GM19397 (cell line): ENCODE data around the gene TRAF2.
A peak's percentile ranks its signal among the peaks of the same experiment; 100 is the strongest.

Source experiments
- ATAC-seq: cut with Tn5 transposase; IDR thresholded peaks from one replicate; pipeline ENCODE4 v1.9.1; 2021; ENCODE audit warnings: mild to moderate bottlenecking, moderate library complexity; ENCODE audit not compliant: unreplicated experiment

The TRAF2 gene

GRCh38 chr9:136931611-136932130 lies 45.4 kb downstream of the TRAF2 start:
- ATAC-seq = no peak

GRCh38 chr9:136934277-136934676 lies 48.0 kb downstream of the TRAF2 start:
- ATAC-seq = no peak

- no peak for ATAC-seq
Measured at GRCh38 chr9:136935651-136936050, 49.3 kb downstream of the TRAF2 start.

GRCh38 chr9:136936645-136937170 lies 50.4 kb downstream of the TRAF2 start:
- ATAC-seq = no peak

- no peak for ATAC-seq
Measured at GRCh38 chr9:136937186-136938001, 51.1 kb downstream of the TRAF2 start.

- no peak for ATAC-seq
Measured at GRCh38 chr9:136939431-136939995, 53.2 kb downstream of the TRAF2 start.

- no peak for ATAC-seq
Measured at GRCh38 chr9:136939996-136940525, 53.7 kb downstream of the TRAF2 start.

GRCh38 chr9:136940526-136941230 lies 54.4 kb downstream of the TRAF2 start:
- no peak for ATAC-seq

- no peak for ATAC-seq
Measured at GRCh38 chr9:136941231-136942111, 55.2 kb downstream of the TRAF2 start.

- ATAC-seq = no peak
Measured at GRCh38 chr9:136942112-136942880, 56.0 kb downstream of the TRAF2 start.

GRCh38 chr9:136942881-136943230 lies 56.5 kb downstream of the TRAF2 start:
- no peak for ATAC-seq

- ATAC-seq = peak; percentile 4
Measured at GRCh38 chr9:136943291-136944211, 57.2 kb downstream of the TRAF2 start.

DNA sequence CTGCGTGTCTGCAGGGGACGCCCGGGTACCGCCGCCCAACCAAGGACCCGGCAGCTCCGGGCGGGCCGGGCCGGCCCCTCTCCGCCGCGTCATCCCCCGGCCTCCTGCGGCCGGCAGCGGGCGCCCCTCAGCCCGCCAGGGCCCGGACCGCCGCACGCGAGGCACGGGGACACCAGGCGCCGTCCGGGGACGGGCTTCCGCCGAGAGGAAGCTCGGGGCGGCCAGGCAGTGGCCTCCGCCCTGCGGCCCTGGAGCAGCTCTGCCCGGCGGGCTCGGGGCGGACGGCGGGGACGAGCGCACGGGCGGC lies 57.8 kb downstream of the TRAF2 start:
- ATAC-seq = peak; percentile 32

DNA sequence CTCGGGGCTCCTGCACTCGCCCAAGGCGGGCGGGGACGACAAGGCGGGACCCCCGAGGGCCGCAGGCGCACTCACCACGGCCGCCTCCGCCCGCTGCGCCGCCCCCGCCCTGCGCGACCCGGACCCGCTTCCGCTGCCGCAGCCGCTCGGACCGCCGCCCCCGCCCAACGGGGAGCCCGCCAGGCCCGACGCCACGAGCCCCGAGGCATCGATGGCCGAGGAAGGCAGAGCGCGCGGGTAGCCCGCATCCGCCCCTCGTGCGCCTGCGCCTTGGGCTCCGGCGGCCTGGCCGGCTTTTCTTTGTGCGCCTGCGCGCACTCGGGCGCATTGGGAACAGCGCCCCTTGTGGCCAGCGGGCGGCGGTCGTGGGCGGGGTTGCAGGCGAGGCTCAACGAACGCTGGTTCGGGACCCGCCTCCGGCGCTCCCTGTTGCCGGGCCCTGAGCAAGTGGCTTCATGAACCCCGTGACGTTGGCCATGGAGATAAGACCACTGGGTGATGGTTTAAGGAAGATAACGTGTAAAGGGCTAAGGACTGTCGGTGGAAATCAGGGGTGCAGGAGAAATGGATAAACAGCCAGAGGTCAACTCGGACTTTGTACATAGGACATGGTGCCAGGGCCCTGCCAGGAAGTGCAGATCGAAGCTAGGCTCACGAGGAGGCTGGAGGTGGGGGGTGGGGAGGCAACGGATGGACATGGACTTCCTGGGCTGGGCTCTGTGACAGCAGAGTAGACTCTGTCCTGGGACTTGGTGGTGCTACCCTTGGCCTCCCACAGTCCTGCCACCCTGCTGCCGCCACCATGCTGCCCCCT lies 58.4 kb downstream of the TRAF2 start, which contains the start of the genes C8G and FBXW5:
Gene C8G, plus strand, starts transcription at position 725 of the 814 bp plus-strand sequence. Its CDS starts 78 bp downstream, at position 803.
Gene FBXW5, minus strand, starts transcription at position 220 of the 814 bp plus-strand sequence. CDS start 655 bp downstream, outside the sequence.
- peak; percentile 79 for ATAC-seq

- no peak for ATAC-seq
Measured at GRCh38 chr9:136945333-136946227, 59.3 kb downstream of the TRAF2 start.

GRCh38 chr9:136946228-136947027 lies 60.1 kb downstream of the TRAF2 start:
- ATAC-seq = no peak
